Pancreas (tissue), 10 donors: ENCODE data around the gene DHX34. TPM values are rescaled to one million over a fixed set of nuclear protein-coding genes. Genes with fewer than 3 reads are reported as not detected.
"Not testable (repeated sequence)": the region's sequence is repeated elsewhere in the genome, so short reads cannot be mapped to it uniquely, and the experiment has no call there.

Experiments used
- ATAC-seq, 4 donors: fragments of 200-7000 bp; cut with Tn5 transposase; one replicate each; pipeline versions ENCODE4 v1.8.0 to v1.9.1; 2020; ENCODE audit warnings: mild to moderate bottlenecking in 4 of 4, moderate library complexity in 4 of 4
- DNase-seq, 6 donors: peaks; one replicate each; pipeline ENCODE4 v3.0.0-alpha.2; 2020
- FAIRE-seq: peaks from 2 replicates; lab custom pipeline; 2012; peaks lifted over from hg19 to GRCh38; lab: Jason Lieb, UNC
- H3K27ac ChIP-seq, 4 donors: fragments of 200-600 bp; sonication (generic); 1 replicate in 3 of 4; 2 replicates in 1 of 4; pipeline versions ENCODE4 v1.5.0 to v1.8.0; 2020
- H3K27me3 ChIP-seq, 4 donors: fragments of 200-600 bp; one replicate each; pipeline ENCODE4 v1.8.0; 2021
- H3K36me3 ChIP-seq, 3 donors: fragments of 200-600 bp; sonication (generic) in 1 of 3; one replicate each; pipeline versions ENCODE4 v1.5.0 to v1.8.0; 2020 to 2021
- H3K4me1 ChIP-seq, 3 donors: fragments of 200-600 bp; one replicate each; pipeline ENCODE4 v1.8.0; 2021
- H3K4me3 ChIP-seq, 4 donors: fragments of 200-600 bp; sonication (generic) in 2 of 4; one replicate each; pipeline versions ENCODE4 v1.5.0 to v1.8.0; 2020 to 2021
- H3K9me3 ChIP-seq, 4 donors: fragments of 200-600 bp; one replicate each; pipeline ENCODE4 v1.8.0; 2021
- WGBS, 2 donors: extraction: QIAGEN DNeasy Blood & Tissue Kit; methylation state at CpG; one replicate each; pipeline ENCODE4 v1.1.7; 2013; 5-methylcytosine and 5-hydroxymethylcytosine counted together
- intact Hi-C, 3 donors: fragments of 100-400 bp; cut with DNase I; formaldehyde crosslinking; loops; one replicate each; pipeline versions ENCODE4 v1.11.1 to v1.14.2; 2022
- polyA plus RNA-seq, 2 donors: library from polyadenylated mRNA; stranded (reverse); fragments of 200-250 nt; gene quantifications; one replicate each; pipeline ENCODE4 v1.2.3, GENCODE V29; 2013
- total RNA-seq, 6 donors: library from RNA; stranded (reverse); fragmentation: NEBNext Ultra II Directional in 4 of 6; extraction: Animal tissue kit (Norgen Biotek cat#: 25700) in 4 of 6; gene quantifications; one replicate each; pipeline versions ENCODE4 v1.2.1 to v1.2.4, GENCODE V29; 2021 to 2023
- TF ChIP-seq, protein P1 (sequence below), 4 donors: fragments of 200-600 bp; sonication (generic) in 3 of 4; IDR thresholded peaks; one replicate each; pipeline versions ENCODE4 v1.5.0 to v1.8.0; 2021; ENCODE audit warnings: antibody characterized with exemption in 4 of 4
- donor health status: healthy with polysubstance abuse.
- donor health status: DM: no; HTN: no; CAD: no; lungs with moderate emphysema.
- donor health status: DM: no; HTN: no; CAD: no.
- donor health status: control.
- donor health status: control.
- donor health status: Bipolar disorder and iron deficiency.
- donor health status: DM: yes; HTN: yes; CAD: no.
- donor health status: DM: no; HTN: no; CAD: no.
- donor health status: DM: no; HTN: no; CAD: no.
- donor health status: DM: yes; HTN: yes; CAD: no.

DHX34 gene, protein sequence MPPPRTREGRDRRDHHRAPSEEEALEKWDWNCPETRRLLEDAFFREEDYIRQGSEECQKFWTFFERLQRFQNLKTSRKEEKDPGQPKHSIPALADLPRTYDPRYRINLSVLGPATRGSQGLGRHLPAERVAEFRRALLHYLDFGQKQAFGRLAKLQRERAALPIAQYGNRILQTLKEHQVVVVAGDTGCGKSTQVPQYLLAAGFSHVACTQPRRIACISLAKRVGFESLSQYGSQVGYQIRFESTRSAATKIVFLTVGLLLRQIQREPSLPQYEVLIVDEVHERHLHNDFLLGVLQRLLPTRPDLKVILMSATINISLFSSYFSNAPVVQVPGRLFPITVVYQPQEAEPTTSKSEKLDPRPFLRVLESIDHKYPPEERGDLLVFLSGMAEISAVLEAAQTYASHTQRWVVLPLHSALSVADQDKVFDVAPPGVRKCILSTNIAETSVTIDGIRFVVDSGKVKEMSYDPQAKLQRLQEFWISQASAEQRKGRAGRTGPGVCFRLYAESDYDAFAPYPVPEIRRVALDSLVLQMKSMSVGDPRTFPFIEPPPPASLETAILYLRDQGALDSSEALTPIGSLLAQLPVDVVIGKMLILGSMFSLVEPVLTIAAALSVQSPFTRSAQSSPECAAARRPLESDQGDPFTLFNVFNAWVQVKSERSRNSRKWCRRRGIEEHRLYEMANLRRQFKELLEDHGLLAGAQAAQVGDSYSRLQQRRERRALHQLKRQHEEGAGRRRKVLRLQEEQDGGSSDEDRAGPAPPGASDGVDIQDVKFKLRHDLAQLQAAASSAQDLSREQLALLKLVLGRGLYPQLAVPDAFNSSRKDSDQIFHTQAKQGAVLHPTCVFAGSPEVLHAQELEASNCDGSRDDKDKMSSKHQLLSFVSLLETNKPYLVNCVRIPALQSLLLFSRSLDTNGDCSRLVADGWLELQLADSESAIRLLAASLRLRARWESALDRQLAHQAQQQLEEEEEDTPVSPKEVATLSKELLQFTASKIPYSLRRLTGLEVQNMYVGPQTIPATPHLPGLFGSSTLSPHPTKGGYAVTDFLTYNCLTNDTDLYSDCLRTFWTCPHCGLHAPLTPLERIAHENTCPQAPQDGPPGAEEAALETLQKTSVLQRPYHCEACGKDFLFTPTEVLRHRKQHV
- total RNA-seq (1 to 10 TPM; 3.5 to 9.9 (median 5.8) TPM), polyA plus RNA-seq (10 to 100 TPM; 16.7 to 23.5 TPM)

DNA sequence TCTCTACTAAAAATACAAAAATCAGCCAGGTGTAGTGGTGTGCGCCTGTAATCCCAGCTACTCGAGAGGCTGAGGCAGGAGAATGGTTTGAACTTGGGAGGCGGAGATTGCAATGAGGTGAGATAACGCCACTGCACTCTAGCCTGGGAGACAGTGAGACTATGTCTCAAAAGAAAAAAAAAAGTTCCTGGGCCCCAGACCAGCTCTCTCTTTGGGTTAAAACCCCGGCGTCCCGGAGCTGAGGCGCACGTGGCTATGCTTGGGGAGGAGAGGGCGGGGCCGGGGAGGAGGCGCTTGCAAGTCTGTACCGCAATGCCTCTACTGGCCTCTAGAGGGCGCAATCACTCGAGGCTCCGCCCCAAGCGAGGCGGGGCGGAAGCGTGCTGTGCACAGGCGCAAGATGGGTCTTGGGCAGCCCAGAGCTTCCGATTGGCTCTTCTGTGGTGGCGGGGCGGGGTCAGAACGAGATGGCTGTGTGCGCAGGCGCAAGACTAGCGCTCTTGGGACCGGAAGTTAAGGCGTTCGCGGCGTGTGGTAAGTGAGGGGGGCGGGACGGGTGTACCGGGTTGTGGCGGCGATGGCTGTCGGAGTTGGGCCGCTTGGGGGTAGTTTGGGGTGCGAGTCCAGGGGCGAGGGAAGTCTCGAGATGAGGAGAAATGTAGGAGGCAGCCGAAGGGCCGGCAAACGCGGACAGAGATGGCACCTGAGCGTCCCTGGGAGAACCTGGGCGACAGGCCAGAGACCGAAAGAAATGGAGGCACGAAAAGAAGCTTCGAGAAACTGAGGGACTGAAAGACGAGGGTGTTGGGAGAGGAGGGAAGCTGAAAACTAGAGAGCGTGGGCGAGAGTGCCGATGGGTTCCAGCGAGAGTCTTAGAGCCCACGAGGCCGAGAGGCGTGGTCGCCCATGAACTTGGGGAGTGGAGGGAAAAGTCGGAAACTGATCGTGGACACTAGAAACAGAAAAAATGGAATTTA is at the start of gene DHX34:
DHX34 (plus strand) TSS at position 497 of the 977 bp plus-strand sequence. CDS start 3,716 bp downstream, outside the sequence.
- no peaks in the 10 kb centered on the region for H3K27me3 ChIP-seq
- FAIRE-seq (peak; percentile 89), ATAC-seq (peak; percentile 99 to 100 (median 99)), DNase-seq (peak; percentile 97 to 100 (median 98))
- peaks cover 0 to 12% (median 0%) of the 10 kb centered on the region in 3 donors for H3K36me3 ChIP-seq
- peak within 1 kb of the TSS in 2 of 4 donors; percentile 54 to 64 for H3K27ac ChIP-seq
- TF ChIP-seq, protein P1, sequence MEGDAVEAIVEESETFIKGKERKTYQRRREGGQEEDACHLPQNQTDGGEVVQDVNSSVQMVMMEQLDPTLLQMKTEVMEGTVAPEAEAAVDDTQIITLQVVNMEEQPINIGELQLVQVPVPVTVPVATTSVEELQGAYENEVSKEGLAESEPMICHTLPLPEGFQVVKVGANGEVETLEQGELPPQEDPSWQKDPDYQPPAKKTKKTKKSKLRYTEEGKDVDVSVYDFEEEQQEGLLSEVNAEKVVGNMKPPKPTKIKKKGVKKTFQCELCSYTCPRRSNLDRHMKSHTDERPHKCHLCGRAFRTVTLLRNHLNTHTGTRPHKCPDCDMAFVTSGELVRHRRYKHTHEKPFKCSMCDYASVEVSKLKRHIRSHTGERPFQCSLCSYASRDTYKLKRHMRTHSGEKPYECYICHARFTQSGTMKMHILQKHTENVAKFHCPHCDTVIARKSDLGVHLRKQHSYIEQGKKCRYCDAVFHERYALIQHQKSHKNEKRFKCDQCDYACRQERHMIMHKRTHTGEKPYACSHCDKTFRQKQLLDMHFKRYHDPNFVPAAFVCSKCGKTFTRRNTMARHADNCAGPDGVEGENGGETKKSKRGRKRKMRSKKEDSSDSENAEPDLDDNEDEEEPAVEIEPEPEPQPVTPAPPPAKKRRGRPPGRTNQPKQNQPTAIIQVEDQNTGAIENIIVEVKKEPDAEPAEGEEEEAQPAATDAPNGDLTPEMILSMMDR (IDR thresholded peaks at IDR 0.05) = peak; percentile 99 to 100 (median 100)
- H3K4me1 ChIP-seq = peaks cover 0 to 8% (median 3%) of the 10 kb centered on the region in 3 donors
- H3K4me3 ChIP-seq = peak within 1 kb of the TSS; percentile 62 to 95 (median 66)
- intact Hi-C loops = no loop called here
- WGBS, 2 donors = 3% methylated on average over 63 of the region's 63 CpGs
- no peaks in the 10 kb centered on the region for H3K9me3 ChIP-seq

DNA sequence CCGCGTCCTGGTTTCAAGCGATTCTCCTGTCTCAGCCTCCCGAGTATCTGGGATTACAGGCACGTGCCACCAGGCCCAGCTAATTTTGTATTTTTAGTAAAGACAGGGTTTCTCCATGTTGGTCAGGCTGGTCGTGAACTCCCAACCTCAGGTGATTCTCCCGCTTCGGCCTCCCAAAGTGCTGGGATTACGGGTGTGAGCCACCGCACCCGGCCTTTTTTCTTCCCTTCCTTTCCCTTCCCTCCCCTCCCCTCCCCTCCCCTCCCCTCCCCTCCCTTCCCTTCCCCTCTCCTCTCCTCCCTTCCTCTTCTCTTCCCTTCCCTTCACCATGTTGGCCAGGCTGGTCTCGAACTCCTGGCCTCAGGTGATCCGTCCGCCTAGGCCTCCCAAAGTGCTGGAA is 48.2 kb upstream of the DHX34 start:
- WGBS, 2 donors = 94 to 97% methylated on average over 13 to 14 of the region's 14 CpGs
- H3K9me3 ChIP-seq, H3K4me3 ChIP-seq, H3K27me3 ChIP-seq, H3K36me3 ChIP-seq, H3K27ac ChIP-seq, FAIRE-seq, H3K4me1 ChIP-seq, intact Hi-C loops, ATAC-seq, DNase-seq: not testable (repeated sequence)

GRCh38 chr19:47302249-47302648 is 46.9 kb upstream of the DHX34 start:
- Histone ChIP-seq H3K36me3 (no peaks in the 10 kb centered on the region), H3K9me3 (no peaks in the 10 kb centered on the region), H3K27ac (no peak overlapping the region), H3K4me1 (no peaks in the 10 kb centered on the region), H3K4me3 (no peak overlapping the region), H3K27me3 (no peaks in the 10 kb centered on the region)
- FAIRE-seq (no peak), DNase-seq (no peak), ATAC-seq (no peak)
- 92 to 96% methylated on average over 10 of the region's 10 CpGs for WGBS, 2 donors
- TF ChIP-seq, protein P1 (IDR thresholded peaks at IDR 0.05) = no peak
- intact Hi-C loops = no loop called here

GRCh38 chr19:47303966-47304365 is 45.1 kb upstream of the DHX34 start:
- no peaks in the 10 kb centered on the region for H3K36me3 ChIP-seq
- H3K27ac ChIP-seq = no peak overlapping the region
- H3K4me1 ChIP-seq = no peaks in the 10 kb centered on the region
- no peak overlapping the region for H3K4me3 ChIP-seq
- ATAC-seq (no peak), FAIRE-seq (no peak), DNase-seq (no peak)
- H3K27me3 ChIP-seq = no peaks in the 10 kb centered on the region
- intact Hi-C loops = no loop called here
- WGBS, 2 donors = 83 to 94% methylated on average over 6 of the region's 6 CpGs
- H3K9me3 ChIP-seq = no peaks in the 10 kb centered on the region
- TF ChIP-seq, protein P1 (IDR thresholded peaks at IDR 0.05) = no peak
